Measurements from ENCODE around the gene MLLT10. TPM values are rescaled to one million over a fixed set of nuclear protein-coding genes. Genes with fewer than 3 reads are reported as not detected.

The MLLT10 gene
- total RNA-seq, 1 experiment from 2014 or later = 45.2 TPM

DNA sequence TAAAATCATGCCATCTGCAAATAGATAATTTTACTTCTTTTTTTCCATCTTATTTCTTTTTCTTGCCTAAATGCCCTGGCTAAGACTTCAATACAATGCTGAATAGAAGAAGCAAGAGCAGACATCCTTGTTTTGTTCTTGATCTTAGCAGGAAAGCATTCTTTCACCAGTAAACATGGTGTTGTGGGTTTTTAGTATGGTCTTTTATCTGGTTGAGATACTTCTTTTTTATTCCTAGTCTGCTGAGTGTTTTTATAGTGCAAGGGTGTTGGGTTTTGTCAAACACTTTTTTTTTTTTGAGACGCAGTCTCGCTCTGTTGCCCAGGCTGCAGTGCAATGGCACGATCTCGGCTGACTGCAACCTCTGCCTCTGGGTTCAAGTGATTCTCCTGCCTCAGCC, 237.2 kb downstream of the MLLT10 start:
- no peak for DNase-seq (ENCODE audit: low read depth, low spot score)
- ChIA-PET RAD21 (ENCODE audit: low non-redundant PET in 1 of 2, low total read pairs in 2 of 2, uncharacterized antibody in 2 of 2, unreplicated experiment in 2 of 2) (no interaction called here), POLR2A (no interaction called here), CTCF (no interaction called here)
- BruUV-seq (replicated peaks) = no TSS peak
- Histone ChIP-seq H4K20me1 (ENCODE audit: insufficient read depth) (no peaks in the 10 kb centered on the region), H3K27me3 (ENCODE audit: insufficient read depth, low read length) (no peaks in the 10 kb centered on the region), H3K4me3 (replicated peaks in 1 of 2; ENCODE audit: low read depth in 1 of 2, low read length in 2 of 2) (no peak overlapping the region), H3K9ac (ENCODE audit: low read length) (no peak overlapping the region), H3K4me1 (ENCODE audit: control insufficient read depth in 1 of 2, insufficient read depth in 2 of 2, low read length in 2 of 2) (no peaks in the 10 kb centered on the region), H3K4me2 (ENCODE audit: low read length) (no peak overlapping the region), H3K9me2 (ENCODE audit: insufficient read depth) (no peaks in the 10 kb centered on the region), H3K27ac (ENCODE audit: low read depth, low read length) (no peak overlapping the region), H3K36me3 (ENCODE audit: control insufficient read depth in 1 of 2, insufficient read depth in 2 of 2, low read length in 2 of 2) (no peaks in the 10 kb centered on the region), H3K79me2 (ENCODE audit: insufficient read depth, low read length) (no peaks in the 10 kb centered on the region), H2AFZ (ENCODE audit: low read depth, low read length, poor library complexity, severe bottlenecking) (no peak overlapping the region), H3K9me3 (ENCODE audit: control insufficient read depth in 1 of 2, insufficient read depth in 1 of 2, low read depth in 1 of 2, low read length in 2 of 2) (no peaks in the 10 kb centered on the region)
- no peak for ATAC-seq
- no peak for TF ChIP-seq ELF1 (IDR thresholded peaks at IDR 0.05; ENCODE audit: borderline replicate concordance, low read depth)
- TF ChIP-seq POLR2A (IDR thresholded peaks at IDR 0.05; ENCODE audit: borderline replicate concordance, extremely low read depth, insufficient read depth, insufficient read length) = no peak
- TF ChIP-seq POLR2AphosphoS5 (IDR thresholded peaks at IDR 0.05; ENCODE audit: low read depth, low read length) = no peak
- TF ChIP-seq, protein P1, sequence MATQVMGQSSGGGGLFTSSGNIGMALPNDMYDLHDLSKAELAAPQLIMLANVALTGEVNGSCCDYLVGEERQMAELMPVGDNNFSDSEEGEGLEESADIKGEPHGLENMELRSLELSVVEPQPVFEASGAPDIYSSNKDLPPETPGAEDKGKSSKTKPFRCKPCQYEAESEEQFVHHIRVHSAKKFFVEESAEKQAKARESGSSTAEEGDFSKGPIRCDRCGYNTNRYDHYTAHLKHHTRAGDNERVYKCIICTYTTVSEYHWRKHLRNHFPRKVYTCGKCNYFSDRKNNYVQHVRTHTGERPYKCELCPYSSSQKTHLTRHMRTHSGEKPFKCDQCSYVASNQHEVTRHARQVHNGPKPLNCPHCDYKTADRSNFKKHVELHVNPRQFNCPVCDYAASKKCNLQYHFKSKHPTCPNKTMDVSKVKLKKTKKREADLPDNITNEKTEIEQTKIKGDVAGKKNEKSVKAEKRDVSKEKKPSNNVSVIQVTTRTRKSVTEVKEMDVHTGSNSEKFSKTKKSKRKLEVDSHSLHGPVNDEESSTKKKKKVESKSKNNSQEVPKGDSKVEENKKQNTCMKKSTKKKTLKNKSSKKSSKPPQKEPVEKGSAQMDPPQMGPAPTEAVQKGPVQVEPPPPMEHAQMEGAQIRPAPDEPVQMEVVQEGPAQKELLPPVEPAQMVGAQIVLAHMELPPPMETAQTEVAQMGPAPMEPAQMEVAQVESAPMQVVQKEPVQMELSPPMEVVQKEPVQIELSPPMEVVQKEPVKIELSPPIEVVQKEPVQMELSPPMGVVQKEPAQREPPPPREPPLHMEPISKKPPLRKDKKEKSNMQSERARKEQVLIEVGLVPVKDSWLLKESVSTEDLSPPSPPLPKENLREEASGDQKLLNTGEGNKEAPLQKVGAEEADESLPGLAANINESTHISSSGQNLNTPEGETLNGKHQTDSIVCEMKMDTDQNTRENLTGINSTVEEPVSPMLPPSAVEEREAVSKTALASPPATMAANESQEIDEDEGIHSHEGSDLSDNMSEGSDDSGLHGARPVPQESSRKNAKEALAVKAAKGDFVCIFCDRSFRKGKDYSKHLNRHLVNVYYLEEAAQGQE (IDR thresholded peaks at IDR 0.05; ENCODE audit: low read depth) = no peak
- TF ChIP-seq CBX3 (IDR thresholded peaks at IDR 0.05; ENCODE audit: low read depth) = no peak
- TF ChIP-seq SIN3A (IDR thresholded peaks at IDR 0.05; ENCODE audit: low read depth) = no peak
- TF ChIP-seq, protein P2, sequence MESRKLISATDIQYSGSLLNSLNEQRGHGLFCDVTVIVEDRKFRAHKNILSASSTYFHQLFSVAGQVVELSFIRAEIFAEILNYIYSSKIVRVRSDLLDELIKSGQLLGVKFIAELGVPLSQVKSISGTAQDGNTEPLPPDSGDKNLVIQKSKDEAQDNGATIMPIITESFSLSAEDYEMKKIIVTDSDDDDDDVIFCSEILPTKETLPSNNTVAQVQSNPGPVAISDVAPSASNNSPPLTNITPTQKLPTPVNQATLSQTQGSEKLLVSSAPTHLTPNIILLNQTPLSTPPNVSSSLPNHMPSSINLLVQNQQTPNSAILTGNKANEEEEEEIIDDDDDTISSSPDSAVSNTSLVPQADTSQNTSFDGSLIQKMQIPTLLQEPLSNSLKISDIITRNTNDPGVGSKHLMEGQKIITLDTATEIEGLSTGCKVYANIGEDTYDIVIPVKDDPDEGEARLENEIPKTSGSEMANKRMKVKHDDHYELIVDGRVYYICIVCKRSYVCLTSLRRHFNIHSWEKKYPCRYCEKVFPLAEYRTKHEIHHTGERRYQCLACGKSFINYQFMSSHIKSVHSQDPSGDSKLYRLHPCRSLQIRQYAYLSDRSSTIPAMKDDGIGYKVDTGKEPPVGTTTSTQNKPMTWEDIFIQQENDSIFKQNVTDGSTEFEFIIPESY (IDR thresholded peaks at IDR 0.05; ENCODE audit: extremely low read depth, insufficient replicate concordance, low read length) = no peak
- no peak for TF ChIP-seq TCF7L2 (IDR thresholded peaks at IDR 0.05; ENCODE audit: borderline replicate concordance, extremely low read depth, insufficient read depth, insufficient read length)
- TF ChIP-seq JUND (IDR thresholded peaks at IDR 0.05) = no peak
- no peak for TF ChIP-seq SRF (IDR thresholded peaks at IDR 0.05; ENCODE audit: low read depth)
- TF ChIP-seq CEBPB (IDR thresholded peaks at IDR 0.05; ENCODE audit: low read depth) = no peak
- TF ChIP-seq YY1 (IDR thresholded peaks at IDR 0.05; ENCODE audit: extremely low read depth, insufficient replicate concordance, low read depth, low read length) = no peak
- intact Hi-C loops (cut with micrococcal nuclease) = no loop called here
